WTC11 (cell line): Measurements from ENCODE around the gene EDC3. TPM values are rescaled to one million over a fixed set of nuclear protein-coding genes. Genes with fewer than 3 reads are reported as not detected.

Experiments used
- ATAC-seq: fragments of 200-7000 bp; cut with Tn5 transposase; 2 replicates; pipeline ENCODE4 v1.10.0; 2021; ENCODE audit warnings: mild to moderate bottlenecking, moderate library complexity
- CTCF ChIA-PET: fragments of 300-600 bp; sonication (Branson Sonifier 250); formaldehyde crosslinking; loops from one replicate; lab custom pipeline; 2021; ENCODE audit warnings: antibody characterized with exemption; lab: Charles Lee
- POLR2A ChIA-PET: fragments of 350-600 bp; sonication (Branson Sonifier 250); formaldehyde crosslinking; loops from one replicate; lab custom pipeline; 2021; ENCODE audit warnings: antibody characterized with exemption; lab: Charles Lee
- DNase-seq: peaks from one replicate; pipeline ENCODE4 v3.0.0; 2021; ENCODE audit warnings: low spot score
- H3K27ac Mint-ChIP-seq: 2 replicates; pipeline ENCODE4 v1.8.0; 2021; ENCODE audit warnings: mixed read lengths
- H3K27me3 Mint-ChIP-seq: 2 replicates; pipeline ENCODE4 v1.8.0; 2021; ENCODE audit warnings: low read depth, mild to moderate bottlenecking, moderate library complexity, mixed read lengths
- H3K36me3 Mint-ChIP-seq: 2 replicates; pipeline ENCODE4 v1.8.0; 2021; ENCODE audit warnings: mixed read lengths
- H3K4me1 Mint-ChIP-seq: 2 replicates; pipeline ENCODE4 v1.8.0; 2022; ENCODE audit warnings: mixed read lengths
- H3K4me3 Mint-ChIP-seq: 2 replicates; pipeline ENCODE4 v1.8.0; 2021; ENCODE audit warnings: mild to moderate bottlenecking, moderate library complexity, mixed read lengths
- H3K9me3 Mint-ChIP-seq: 2 replicates; pipeline ENCODE4 v1.8.0; 2021; ENCODE audit warnings: mixed read lengths
- ARID4B ChIP-seq: sonication (generic); formaldehyde crosslinking; IDR thresholded peaks from 2 replicates; pipeline ENCODE4 v1.8.0; 2023; ENCODE audit warnings: missing genetic modification reagents, mild to moderate bottlenecking, borderline replicate concordance
- ATF2 ChIP-seq: sonication (generic); formaldehyde crosslinking; IDR thresholded peaks from 2 replicates; pipeline ENCODE4 v1.8.1; 2022; ENCODE audit warnings: low read depth, missing genetic modification reagents, borderline replicate concordance
- CBFB ChIP-seq: sonication (generic); formaldehyde crosslinking; IDR thresholded peaks from 2 replicates; pipeline ENCODE4 v1.8.1; 2022; ENCODE audit warnings: mild to moderate bottlenecking, low read depth, missing genetic modification reagents
- E2F5 ChIP-seq: sonication (generic); formaldehyde crosslinking; IDR thresholded peaks from 2 replicates; pipeline ENCODE4 v1.8.1; 2022; ENCODE audit warnings: mild to moderate bottlenecking, moderate library complexity, missing genetic modification reagents
- ERG ChIP-seq: fragments of 250-450 bp; sonication (Bioruptor Pico); IDR thresholded peaks from 2 replicates; pipeline ENCODE4 v1.8.0; 2021; ENCODE audit warnings: mild to moderate bottlenecking
- FOXJ3 ChIP-seq: sonication (generic); formaldehyde crosslinking; IDR thresholded peaks from 2 replicates; pipeline ENCODE4 v1.9.0; 2021; ENCODE audit warnings: missing genetic modification reagents, mild to moderate bottlenecking, borderline replicate concordance
- FOXP4 ChIP-seq: sonication (generic); formaldehyde crosslinking; IDR thresholded peaks from 2 replicates; pipeline ENCODE4 v1.8.0; 2022; ENCODE audit warnings: mild to moderate bottlenecking, missing genetic modification reagents
- HMGA2 ChIP-seq: fragments of 250-450 bp; sonication (Bioruptor Pico); IDR thresholded peaks from 2 replicates; pipeline ENCODE4 v1.4.0; 2021; ENCODE audit warnings: mild to moderate bottlenecking, moderate library complexity
- JUN ChIP-seq: sonication (generic); formaldehyde crosslinking; IDR thresholded peaks from 2 replicates; pipeline ENCODE4 v1.8.0; 2023; ENCODE audit warnings: mild to moderate bottlenecking, missing genetic modification reagents
- MXD4 ChIP-seq: fragments of 250-450 bp; sonication (Bioruptor Pico); IDR thresholded peaks from 2 replicates; pipeline ENCODE4 v1.8.0; 2021; ENCODE audit warnings: mild to moderate bottlenecking, moderate library complexity, borderline replicate concordance
- NR3C1 ChIP-seq: sonication (generic); formaldehyde crosslinking; conservative IDR thresholded peaks from 2 replicates; pipeline ENCODE4 v1.8.1; 2023; ENCODE audit warnings: low read depth, mild to moderate bottlenecking, missing genetic modification reagents
- TCF7 ChIP-seq: sonication (generic); formaldehyde crosslinking; IDR thresholded peaks from 2 replicates; pipeline ENCODE4 v1.8.0; 2022; ENCODE audit warnings: mild to moderate bottlenecking, low read depth, missing genetic modification reagents, moderate library complexity
- TEAD4 ChIP-seq: sonication (generic); formaldehyde crosslinking; IDR thresholded peaks from 2 replicates; pipeline ENCODE4 v1.8.0; 2022; ENCODE audit warnings: mild to moderate bottlenecking, missing genetic modification reagents
- ZNF425 ChIP-seq: fragments of 250-450 bp; sonication (Bioruptor Pico); conservative IDR thresholded peaks from 2 replicates; pipeline ENCODE4 v1.9.0; 2021; ENCODE audit warnings: mild to moderate bottlenecking
- total RNA-seq: library from RNA; stranded (reverse); gene quantifications from 3 replicates; pipeline ENCODE4 v1.2.3, GENCODE V29; 2021

The EDC3 gene
- total RNA-seq, 1 experiment from 2014 or later, result 54.7 TPM

- DNase-seq, result no peak
- no peaks in the 10 kb centered on the region for H3K9me3 Mint-ChIP-seq
- H3K4me1 Mint-ChIP-seq, result peaks cover 23% of the 10 kb centered on the region
- no peak for TF ChIP-seq ZNF425 (CRISPR knock-in tag)
- TF ChIP-seq CBFB, result no peak
- no peak for TF ChIP-seq TEAD4 (CRISPR knock-in tag)
- TF ChIP-seq FOXP4 (CRISPR knock-in tag), result no peak
- TF ChIP-seq ATF2 (CRISPR knock-in tag), result no peak
- no peak for TF ChIP-seq ARID4B
- no peak for TF ChIP-seq FOXJ3
- TF ChIP-seq NR3C1, result no peak
- TF ChIP-seq TCF7 (CRISPR knock-in tag), result no peak
- no peak for TF ChIP-seq HMGA2
- TF ChIP-seq E2F5, result no peak
- no peak for TF ChIP-seq MXD4 (CRISPR knock-in tag)
- no peak for TF ChIP-seq JUN (CRISPR knock-in tag)
- no peak for TF ChIP-seq ERG
- peak overlapping the region; percentile 96 for H3K27ac Mint-ChIP-seq
- ATAC-seq, result no peak; the same call in 1 of the 2 replicates
- peaks cover 13% of the 10 kb centered on the region for H3K36me3 Mint-ChIP-seq
- ChIA-PET CTCF (interaction anchor here (0.9 to 14.6 kb wide), 5 partner anchors 11 to 198 kb away, joined by 3 to 409 read pairs (median 4); no protein-coding TSS in a partner anchor), POLR2A (interaction anchor here (3.1 kb wide), 1 partner anchor 118 kb away, joined by 8 read pairs; no protein-coding TSS in a partner anchor)
- no peak overlapping the region for H3K4me3 Mint-ChIP-seq
- no peaks in the 10 kb centered on the region for H3K27me3 Mint-ChIP-seq
Observed at GRCh38 chr15:74642348-74642733, 53.5 kb downstream of the EDC3 start.
